SH-SY5Y (cell line): Measurements from ENCODE around the gene NUDT8.

Source experiments
- GATA2 ChIP-seq: IDR thresholded peaks from 2 replicates; pipeline ENCODE4 v1.6.1; 2011; ENCODE audit warnings: mild to moderate bottlenecking, low read depth, low read length
- GATA3 ChIP-seq: IDR thresholded peaks from 2 replicates; pipeline ENCODE4 v1.6.1; 2011; ENCODE audit warnings: low read depth, mild to moderate bottlenecking, low read length, moderate library complexity

GRCh38 chr11:67627812-67628624, 1.7 kb downstream of the NUDT8 start:
- TF ChIP-seq GATA2, result no peak
- no peak for TF ChIP-seq GATA3
